Measurements from ENCODE around the gene SLC26A4. TPM values are rescaled to one million over a fixed set of nuclear protein-coding genes. Genes with fewer than 3 reads are reported as not detected.

Gene SLC26A4
- total RNA-seq, 4 donors from 2014 or later = 0.39 to 0.66 (median 0.51) TPM

DNA sequence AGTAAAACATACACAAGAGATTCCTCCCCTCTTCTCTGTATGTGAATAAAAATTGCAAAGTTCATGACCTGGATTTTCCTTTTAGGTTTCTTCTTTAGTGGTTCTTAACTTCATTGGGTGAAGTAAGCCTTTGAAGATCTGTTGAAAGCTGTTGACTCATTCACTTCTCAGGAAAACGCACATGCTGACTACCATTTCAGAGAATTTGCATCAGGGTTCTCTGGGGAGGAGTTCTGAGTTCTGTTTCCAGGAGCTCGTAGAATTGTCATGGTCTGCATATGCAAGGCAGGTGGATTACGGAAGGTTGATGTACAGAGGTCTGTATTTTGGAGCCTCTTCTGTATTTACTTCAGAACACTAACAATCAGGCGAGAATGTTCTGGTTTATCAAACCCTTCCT lies 962 bp upstream of the SLC26A4 start:
- no peak for TF ChIP-seq POLR2A (IDR thresholded peaks at IDR 0.05)
- TF ChIP-seq, protein P1, sequence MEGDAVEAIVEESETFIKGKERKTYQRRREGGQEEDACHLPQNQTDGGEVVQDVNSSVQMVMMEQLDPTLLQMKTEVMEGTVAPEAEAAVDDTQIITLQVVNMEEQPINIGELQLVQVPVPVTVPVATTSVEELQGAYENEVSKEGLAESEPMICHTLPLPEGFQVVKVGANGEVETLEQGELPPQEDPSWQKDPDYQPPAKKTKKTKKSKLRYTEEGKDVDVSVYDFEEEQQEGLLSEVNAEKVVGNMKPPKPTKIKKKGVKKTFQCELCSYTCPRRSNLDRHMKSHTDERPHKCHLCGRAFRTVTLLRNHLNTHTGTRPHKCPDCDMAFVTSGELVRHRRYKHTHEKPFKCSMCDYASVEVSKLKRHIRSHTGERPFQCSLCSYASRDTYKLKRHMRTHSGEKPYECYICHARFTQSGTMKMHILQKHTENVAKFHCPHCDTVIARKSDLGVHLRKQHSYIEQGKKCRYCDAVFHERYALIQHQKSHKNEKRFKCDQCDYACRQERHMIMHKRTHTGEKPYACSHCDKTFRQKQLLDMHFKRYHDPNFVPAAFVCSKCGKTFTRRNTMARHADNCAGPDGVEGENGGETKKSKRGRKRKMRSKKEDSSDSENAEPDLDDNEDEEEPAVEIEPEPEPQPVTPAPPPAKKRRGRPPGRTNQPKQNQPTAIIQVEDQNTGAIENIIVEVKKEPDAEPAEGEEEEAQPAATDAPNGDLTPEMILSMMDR (IDR thresholded peaks at IDR 0.05) = no peak
- TF ChIP-seq EP300 (IDR thresholded peaks at IDR 0.05) = no peak
- WGBS, 2 donors = 83 to 84% methylated on average over 4 of the region's 4 CpGs
- DNase-seq (ENCODE audit: low spot score in 2 of 2) = no peak
- Histone ChIP-seq H3K4me1 (peaks cover 0 to 19% (median 14%) of the 10 kb centered on the region in 4 donors), H3K27ac (no peak overlapping the region), H3K36me3 (no peaks in the 10 kb centered on the region), H3K4me3 (no peak overlapping the region), H3K27me3 (peaks cover 3 to 29% of the 10 kb centered on the region in 2 donors), H3K9me3 (no peaks in the 10 kb centered on the region)

DNA sequence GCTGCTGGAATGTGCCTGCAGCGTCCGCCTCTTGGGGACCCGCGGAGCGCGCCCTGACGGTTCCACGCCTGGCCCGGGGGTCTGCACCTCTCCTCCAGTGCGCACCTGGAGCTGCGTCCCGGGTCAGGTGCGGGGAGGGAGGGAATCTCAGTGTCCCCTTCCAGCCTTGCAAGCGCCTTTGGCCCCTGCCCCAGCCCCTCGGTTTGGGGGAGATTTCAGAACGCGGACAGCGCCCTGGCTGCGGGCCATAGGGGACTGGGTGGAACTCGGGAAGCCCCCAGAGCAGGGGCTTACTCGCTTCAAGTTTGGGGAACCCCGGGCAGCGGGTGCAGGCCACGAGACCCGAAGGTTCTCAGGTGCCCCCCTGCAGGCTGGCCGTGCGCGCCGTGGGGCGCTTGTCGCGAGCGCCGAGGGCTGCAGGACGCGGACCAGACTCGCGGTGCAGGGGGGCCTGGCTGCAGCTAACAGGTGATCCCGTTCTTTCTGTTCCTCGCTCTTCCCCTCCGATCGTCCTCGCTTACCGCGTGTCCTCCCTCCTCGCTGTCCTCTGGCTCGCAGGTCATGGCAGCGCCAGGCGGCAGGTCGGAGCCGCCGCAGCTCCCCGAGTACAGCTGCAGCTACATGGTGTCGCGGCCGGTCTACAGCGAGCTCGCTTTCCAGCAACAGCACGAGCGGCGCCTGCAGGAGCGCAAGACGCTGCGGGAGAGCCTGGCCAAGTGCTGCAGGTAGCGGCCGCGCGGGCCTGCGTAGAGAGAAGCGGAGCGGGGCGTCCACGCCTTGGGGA lies 645 bp downstream of the SLC26A4 start:
- no peak for TF ChIP-seq EP300 (IDR thresholded peaks at IDR 0.05)
- no peak for TF ChIP-seq POLR2A (IDR thresholded peaks at IDR 0.05)
- TF ChIP-seq, protein P1 (IDR thresholded peaks at IDR 0.05) = no peak
- 2 to 3% methylated on average over 22 to 48 of the region's 73 CpGs for WGBS, 2 donors
- Histone ChIP-seq H3K27ac (no peak overlapping the region), H3K9me3 (no peaks in the 10 kb centered on the region), H3K4me3 (peak overlapping the region; percentile 21 to 53 (median 42)), H3K36me3 (no peaks in the 10 kb centered on the region), H3K27me3 (peaks cover 3 to 29% of the 10 kb centered on the region in 2 donors), H3K4me1 (peaks cover 0 to 19% (median 14%) of the 10 kb centered on the region in 4 donors)
- DNase-seq (ENCODE audit: low spot score in 2 of 2) = peak in 1 of 2 donors; percentile 10

DNA sequence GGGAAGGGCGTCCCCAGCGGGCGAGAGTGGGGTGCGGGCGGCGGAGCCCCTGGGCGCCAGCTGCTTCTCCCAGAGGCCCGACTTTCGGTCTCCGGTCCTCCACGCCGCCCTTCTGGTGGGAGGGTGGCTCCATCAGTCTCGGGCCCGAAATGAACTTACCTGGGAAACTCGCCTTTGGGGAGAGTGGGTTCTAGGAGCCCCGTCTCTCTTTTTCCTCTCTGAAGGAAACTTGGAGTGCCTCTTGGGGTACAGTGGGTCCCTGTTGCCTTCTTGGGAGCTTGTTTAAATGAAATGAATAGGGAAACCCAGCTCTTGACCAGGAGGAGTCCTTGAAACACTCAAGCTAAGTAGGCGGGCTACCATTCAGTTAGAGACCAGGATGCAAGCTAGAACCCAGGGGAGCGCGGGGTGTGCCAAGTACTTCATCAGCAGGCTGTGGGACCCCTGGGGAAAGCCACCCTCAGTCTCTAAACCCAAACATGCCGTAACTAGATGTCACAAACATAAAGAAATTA lies 1.3 kb downstream of the SLC26A4 start:
- Histone ChIP-seq H3K27ac (no peak overlapping the region), H3K4me1 (peaks cover 0 to 19% (median 14%) of the 10 kb centered on the region in 4 donors), H3K27me3 (peaks cover 3 to 29% of the 10 kb centered on the region in 2 donors), H3K9me3 (no peaks in the 10 kb centered on the region), H3K4me3 (peak overlapping the region; percentile 21 to 53 (median 42)), H3K36me3 (no peaks in the 10 kb centered on the region)
- WGBS, 2 donors = 16 to 47% methylated on average over 4 to 15 of the region's 20 CpGs
- TF ChIP-seq EP300 (IDR thresholded peaks at IDR 0.05) = no peak
- TF ChIP-seq, protein P1 (IDR thresholded peaks at IDR 0.05) = no peak
- TF ChIP-seq POLR2A (IDR thresholded peaks at IDR 0.05) = no peak
- no peak for DNase-seq (ENCODE audit: low spot score in 2 of 2)

DNA sequence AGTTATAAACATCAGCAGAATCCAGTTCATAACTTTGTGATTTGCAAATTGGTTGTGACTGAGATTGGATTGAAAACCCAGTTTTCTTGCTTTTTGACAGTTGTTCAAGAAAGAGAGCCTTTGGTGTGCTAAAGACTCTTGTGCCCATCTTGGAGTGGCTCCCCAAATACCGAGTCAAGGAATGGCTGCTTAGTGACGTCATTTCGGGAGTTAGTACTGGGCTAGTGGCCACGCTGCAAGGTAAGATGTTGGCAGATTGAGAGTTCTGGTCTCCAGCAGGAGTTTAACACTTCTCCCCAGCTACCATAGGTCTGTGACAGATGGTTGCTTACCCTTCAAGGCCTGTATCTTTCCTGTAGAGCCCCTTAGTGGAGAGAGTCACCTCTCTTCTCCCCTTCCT lies 2.6 kb downstream of the SLC26A4 start:
- peaks cover 0 to 19% (median 14%) of the 10 kb centered on the region in 4 donors for H3K4me1 ChIP-seq
- 84 to 100% methylated on average over 4 of the region's 4 CpGs for WGBS, 2 donors
- TF ChIP-seq POLR2A (IDR thresholded peaks at IDR 0.05) (no peak), EP300 (IDR thresholded peaks at IDR 0.05) (no peak)
- TF ChIP-seq, protein P1 (IDR thresholded peaks at IDR 0.05) = no peak
- no peaks in the 10 kb centered on the region for H3K36me3 ChIP-seq
- DNase-seq (ENCODE audit: low spot score in 2 of 2) = no peak
- H3K27me3 ChIP-seq = peaks cover 3 to 29% of the 10 kb centered on the region in 2 donors
- no peak overlapping the region for H3K4me3 ChIP-seq
- H3K27ac ChIP-seq = no peak overlapping the region
- no peaks in the 10 kb centered on the region for H3K9me3 ChIP-seq

DNA sequence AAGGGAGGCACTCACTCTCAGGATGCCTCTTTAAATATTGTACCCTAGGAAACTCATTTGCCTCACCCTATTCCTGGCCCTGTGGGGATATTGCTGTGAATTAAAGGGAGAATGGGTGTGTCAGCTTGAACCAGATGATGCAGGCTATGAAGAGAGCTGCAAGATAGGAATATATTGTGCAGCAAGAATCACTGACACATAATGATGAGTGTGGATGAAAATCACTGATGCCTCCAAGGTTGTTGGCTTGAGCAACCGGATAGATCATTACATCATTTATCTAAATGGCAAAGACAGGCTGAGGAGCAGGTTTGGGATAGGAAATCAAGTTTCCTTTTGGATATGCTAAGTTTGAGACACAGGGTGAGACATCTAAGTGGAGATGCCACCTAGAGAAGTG lies 6.2 kb downstream of the SLC26A4 start:
- TF ChIP-seq POLR2A (IDR thresholded peaks at IDR 0.05) (no peak), EP300 (IDR thresholded peaks at IDR 0.05) (no peak)
- TF ChIP-seq, protein P1 (IDR thresholded peaks at IDR 0.05) = no peak
- Histone ChIP-seq H3K9me3 (no peaks in the 10 kb centered on the region), H3K4me3 (no peak overlapping the region), H3K27me3 (peaks cover 2 to 5% of the 10 kb centered on the region in 2 donors), H3K36me3 (no peaks in the 10 kb centered on the region), H3K27ac (no peak overlapping the region), H3K4me1 (peaks cover 0 to 3% (median 1%) of the 10 kb centered on the region in 4 donors)
- DNase-seq (ENCODE audit: low spot score in 2 of 2) = no peak
- 83 to 90% methylated on average over 1 of the region's 1 CpG for WGBS, 2 donors

All from tibial nerve (tissue), 4 donors.